ENCODE results near the gene PRR13. TPM values are rescaled to one million over a fixed set of nuclear protein-coding genes. Genes with fewer than 3 reads are reported as not detected.

The PRR13 gene, protein sequence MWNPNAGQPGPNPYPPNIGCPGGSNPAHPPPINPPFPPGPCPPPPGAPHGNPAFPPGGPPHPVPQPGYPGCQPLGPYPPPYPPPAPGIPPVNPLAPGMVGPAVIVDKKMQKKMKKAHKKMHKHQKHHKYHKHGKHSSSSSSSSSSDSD
- total RNA-seq (2016; rRNA removed; fragmentation: Illumina TruSeq; extraction: Trizol) (102 and 109 TPM in 2 replicates), polyA plus RNA-seq (2011; rRNA removed) (65.0 and 70.4 TPM in 2 replicates), polyA minus RNA-seq (2011; rRNA and poly(A)+ RNA removed; ENCODE audit: low replicate concordance) (59.9 and 104 TPM in 2 replicates), Bru-seq, nascent RNA (percentile 91 among the genes with signal in this experiment), BruChase-seq, experiment 1, labeled RNA remaining after a 6-hour chase (percentile 97 among the genes with signal in this experiment), BruChase-seq, experiment 2, labeled RNA remaining after a 2-hour chase (percentile 94 among the genes with signal in this experiment)
- 78.3 and 97.6 TPM in 2 replicates for total RNA-seq (2016; cell fraction: cytosol; rRNA removed; fragmentation: Illumina TruSeq; extraction: Trizol; ENCODE audit: low read depth)
- 99.2 and 114 TPM in 2 replicates for total RNA-seq (2016; cell fraction: insoluble cytoplasmic fraction; rRNA removed; fragmentation: Illumina TruSeq; extraction: Trizol)
- total RNA-seq (2016; cell fraction: membrane; rRNA removed; fragmentation: Illumina TruSeq; extraction: Trizol): 113 and 134 TPM in 2 replicates
- 37.8 and 46.1 TPM in 2 replicates for total RNA-seq (2016; cell fraction: nucleus; rRNA removed; fragmentation: Illumina TruSeq; extraction: Trizol)
- polyA plus RNA-seq (2011; cell fraction: cytosol; rRNA removed): 58.7 and 62.8 TPM in 2 replicates
- polyA plus RNA-seq (2011; cell fraction: nucleus; rRNA removed): 20.0 and 31.0 TPM in 2 replicates
- 99.5 and 141 TPM in 2 replicates for polyA plus RNA-seq (2012)
- polyA plus RNA-seq (2016; cell fraction: cytosol; fragmentation: Illumina TruSeq; extraction: Trizol; ENCODE audit: low read depth): 115 and 156 TPM in 2 replicates
- polyA plus RNA-seq (2016; cell fraction: insoluble cytoplasmic fraction; fragmentation: Illumina TruSeq; extraction: Trizol; ENCODE audit: low read depth): 164 and 180 TPM in 2 replicates
- 149 and 177 TPM in 2 replicates for polyA plus RNA-seq (2016; cell fraction: membrane; fragmentation: Illumina TruSeq; extraction: Trizol; ENCODE audit: low read depth)
- polyA plus RNA-seq (2016; cell fraction: nucleus; fragmentation: Illumina TruSeq; extraction: Trizol; ENCODE audit: insufficient read depth, low read depth): 113 and 118 TPM in 2 replicates
- polyA minus RNA-seq (2011; cell fraction: cytosol; rRNA and poly(A)+ RNA removed): 20.7 and 32.5 TPM in 2 replicates
- 18.5 and 23.0 TPM in 2 replicates for polyA minus RNA-seq (2011; cell fraction: nucleus; rRNA and poly(A)+ RNA removed)
- long read RNA-seq, experiment 1, transcript PRR13-207 (4 exons, 838 nt): minor isoform, 7 of 173 reads
- long read RNA-seq, experiment 1, transcript PRR13-202 (4 exons, 1,229 nt): major isoform, 107 of 173 reads
- long read RNA-seq, experiment 1, transcript PRR13-205 (4 exons, 755 nt): minor isoform, 8 of 173 reads
- long read RNA-seq, experiment 1, transcript PRR13-209 (4 exons, 625 nt): minor isoform, 15 of 173 reads
- long read RNA-seq, experiment 1, partial matches to known transcripts: 16 of 173 reads
- long read RNA-seq, experiment 1, other reads (novel, unspliced or antisense): 7 of 173 reads
- long read RNA-seq, experiment 2, transcript PRR13-202 (4 exons, 1,229 nt): major isoform, 64 of 176 reads
- long read RNA-seq, experiment 2, transcript PRR13-210 (4 exons, 1,009 nt): minor isoform, 9 of 176 reads
- long read RNA-seq, experiment 2, transcript PRR13-209 (4 exons, 625 nt): minor isoform, 8 of 176 reads
- long read RNA-seq, experiment 2, transcript PRR13-207 (4 exons, 838 nt): minor isoform, 12 of 176 reads
- long read RNA-seq, experiment 2, partial matches to known transcripts: 67 of 176 reads
- long read RNA-seq, experiment 2, other reads (novel, unspliced or antisense): 14 of 176 reads

DNA sequence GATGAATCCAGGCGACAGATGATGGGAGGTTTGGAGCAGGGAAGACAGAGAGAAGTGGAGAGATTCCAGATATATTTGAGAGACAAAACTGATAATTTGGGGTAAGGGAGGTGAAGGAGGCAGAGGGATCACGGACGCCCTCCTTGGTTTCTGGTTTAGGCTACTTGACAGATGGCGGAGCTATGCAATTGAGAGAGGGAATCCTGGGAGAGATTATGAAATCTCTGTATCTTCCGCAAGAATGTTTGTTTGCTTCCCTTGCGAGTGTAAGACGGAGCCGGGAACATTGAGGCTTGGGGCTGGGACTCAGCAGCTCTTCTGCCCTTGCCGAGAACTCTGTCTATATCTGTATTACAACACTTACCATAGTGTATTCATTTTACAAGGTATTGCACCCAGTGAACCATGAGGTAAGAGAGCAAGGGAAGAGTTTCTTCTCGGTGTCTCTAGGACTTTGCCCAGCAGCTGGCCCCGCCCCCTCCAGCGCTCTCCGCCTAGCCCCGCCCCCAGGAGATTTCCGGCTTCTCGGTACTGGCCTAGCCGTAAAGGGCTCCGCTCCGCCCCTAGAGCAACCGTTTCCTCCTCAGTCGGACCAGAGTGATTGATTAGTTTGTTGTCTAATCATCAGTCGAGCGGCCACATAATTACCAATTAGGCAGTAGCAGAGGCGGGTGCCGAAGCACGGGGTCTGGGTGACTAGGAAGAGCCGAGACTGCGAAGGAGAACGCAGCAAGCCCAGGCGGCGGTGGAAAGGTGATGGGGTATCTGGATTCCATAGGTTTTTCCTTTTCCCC, at the start of gene PRR13:
PRR13 (plus strand) TSS at position 695 of the 794 bp plus-strand sequence. CDS start 981 bp downstream, outside the sequence.
- Histone ChIP-seq H3K9me3 (ENCODE audit: low read length) (no peaks in the 10 kb centered on the region), H2AFZ (ENCODE audit: low read length) (peak within 1 kb of the TSS; percentile 35), H3K4me3 (replicated peaks in 1 of 3; ENCODE audit: insufficient read depth in 1 of 3, low read depth in 2 of 3, low read length in 3 of 3) (peak within 1 kb of the TSS; percentile 71 to 78 (median 77)), H4K20me1 (ENCODE audit: insufficient read depth, low read length) (no peaks in the 10 kb centered on the region), H3K27ac (ENCODE audit: extremely low read length, insufficient read depth, low read length) (peak within 1 kb of the TSS; percentile 90), H3K27me3 (ENCODE audit: control insufficient read depth in 1 of 2, insufficient read depth in 2 of 2, low read length in 2 of 2) (no peaks in the 10 kb centered on the region; a peak in 1 of 5 replicates), H3K79me2 (ENCODE audit: insufficient read depth, low read length) (peaks cover 15% of the 10 kb centered on the region), H3K36me3 (replicated peaks in 1 of 2; ENCODE audit: control insufficient read depth in 1 of 2, insufficient read depth in 2 of 2, low read length in 2 of 2) (peaks cover 0 to 14% of the 10 kb centered on the region in 2 experiments; a peak in 4 of 5 replicates), H3K9ac (ENCODE audit: insufficient read depth, low read depth, low read length) (peak within 1 kb of the TSS; percentile 79), H3K4me1 (ENCODE audit: insufficient read depth, low read length) (peaks cover 50% of the 10 kb centered on the region), H3K4me2 (ENCODE audit: low read depth, low read length) (peak within 1 kb of the TSS; percentile 95)
- in situ Hi-C loops (cut with HindIII; ENCODE audit: extremely low pct_ligation_motif_present, low pct_unique_long_range_greater_than_20kb): no loop called here
- WGBS (ENCODE audit: low lambda C conversion rate): 2% methylated on average over 28 of the region's 31 CpGs
- DNase-seq (ENCODE audit: low spot score): peak; percentile 98
- CTCF ChIA-PET (ENCODE audit: low intra/inter-chr PET ratio, low total read pairs): no interaction called here
- BruUV-seq (replicated peaks): TSS peak; percentile 99
- POLR2A ChIA-PET: interaction anchor here (0.6 to 3.1 kb wide), 28 partner anchors 9 to 397 kb away, joined by 3 to 25 read pairs (median 4); partner anchors contain the start of genes AAAS, MYG1, PFDN5 and SP1
- FAIRE-seq: peak; percentile 85
- intact Hi-C loops (cut with micrococcal nuclease; ENCODE audit: unreplicated experiment): no loop called here
- ATAC-seq: peak; percentile 97
- no peak for TF ChIP-seq ZNF891 (CRISPR knock-in tag; IDR thresholded peaks at IDR 0.05)
- TF ChIP-seq, protein P1, sequence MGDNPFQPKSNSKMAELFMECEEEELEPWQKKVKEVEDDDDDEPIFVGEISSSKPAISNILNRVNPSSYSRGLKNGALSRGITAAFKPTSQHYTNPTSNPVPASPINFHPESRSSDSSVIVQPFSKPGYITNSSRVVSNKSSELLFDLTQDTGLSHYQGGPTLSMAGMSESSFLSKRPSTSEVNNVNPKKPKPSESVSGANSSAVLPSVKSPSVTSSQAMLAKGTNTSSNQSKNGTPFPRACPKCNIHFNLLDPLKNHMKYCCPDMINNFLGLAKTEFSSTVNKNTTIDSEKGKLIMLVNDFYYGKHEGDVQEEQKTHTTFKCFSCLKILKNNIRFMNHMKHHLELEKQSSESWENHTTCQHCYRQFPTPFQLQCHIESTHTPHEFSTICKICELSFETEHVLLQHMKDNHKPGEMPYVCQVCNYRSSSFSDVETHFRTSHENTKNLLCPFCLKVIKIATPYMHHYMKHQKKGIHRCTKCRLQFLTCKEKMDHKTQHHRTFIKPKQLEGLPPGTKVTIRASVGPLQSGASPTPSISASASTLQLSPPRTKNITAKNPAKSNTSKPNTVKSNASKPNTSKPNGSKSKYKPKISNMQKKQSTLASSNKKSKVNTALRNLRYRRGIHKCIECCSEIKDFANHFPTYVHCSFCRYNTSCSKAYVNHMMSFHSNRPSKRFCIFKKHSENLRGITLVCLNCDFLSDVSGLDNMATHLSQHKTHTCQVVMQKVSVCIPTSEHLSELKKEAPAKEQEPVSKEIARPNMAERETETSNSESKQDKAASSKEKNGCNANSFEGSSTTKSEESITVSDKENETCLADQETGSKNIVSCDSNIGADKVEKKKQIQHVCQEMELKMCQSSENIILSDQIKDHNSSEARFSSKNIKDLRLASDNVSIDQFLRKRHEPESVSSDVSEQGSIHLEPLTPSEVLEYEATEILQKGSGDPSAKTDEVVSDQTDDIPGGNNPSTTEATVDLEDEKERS (CRISPR knock-in tag; IDR thresholded peaks at IDR 0.05): no peak; the same call in 1 of the 2 replicates
- no peak for TF ChIP-seq FOSL1 (CRISPR knock-in tag; IDR thresholded peaks at IDR 0.05; ENCODE audit: borderline replicate concordance)
- TF ChIP-seq ZNF30 (CRISPR knock-in tag; IDR thresholded peaks at IDR 0.05): no peak
- no peak for TF ChIP-seq STAT5B (CRISPR knock-in tag; IDR thresholded peaks at IDR 0.05)
- TF ChIP-seq SMYD3 (CRISPR knock-in tag; IDR thresholded peaks at IDR 0.05): no peak
- 0 out of 2 replicates have a peak, but pooled peaks have one; percentile 20 for TF ChIP-seq PHF21A (CRISPR knock-in tag; IDR thresholded peaks at IDR 0.05)
- no peak for TF ChIP-seq KAT2B (IDR thresholded peaks at IDR 0.05; ENCODE audit: borderline replicate concordance, low read depth, low read length)
- TF ChIP-seq U2AF1 (optimal IDR thresholded peaks at IDR 0.05; ENCODE audit: low read depth, low read length): no peak
- peak; percentile 45; the same call in 1 of the 2 replicates for TF ChIP-seq FOXA3 (CRISPR knock-in tag; IDR thresholded peaks at IDR 0.05)
- TF ChIP-seq SRF (IDR thresholded peaks at IDR 0.05; ENCODE audit: low read depth, low read length): 0 out of 2 replicates have a peak, but pooled peaks have one; percentile 29

Measured in HepG2 (cell line).